Stimulated activated CD4-positive, alpha-beta T cell treated with anti-CD3 and anti-CD28 coated beads, Interleukin-12 subunit alpha, Interleukin-12 subunit beta, amount 100 ng/mL, for 4 hours (primary cell): Measurements from ENCODE around the gene SERPINI2.

Experiments
- DNase-seq: peaks from one replicate; pipeline ENCODE4 v3.0.0-alpha.2; 2020

SERPINI2 gene, protein sequence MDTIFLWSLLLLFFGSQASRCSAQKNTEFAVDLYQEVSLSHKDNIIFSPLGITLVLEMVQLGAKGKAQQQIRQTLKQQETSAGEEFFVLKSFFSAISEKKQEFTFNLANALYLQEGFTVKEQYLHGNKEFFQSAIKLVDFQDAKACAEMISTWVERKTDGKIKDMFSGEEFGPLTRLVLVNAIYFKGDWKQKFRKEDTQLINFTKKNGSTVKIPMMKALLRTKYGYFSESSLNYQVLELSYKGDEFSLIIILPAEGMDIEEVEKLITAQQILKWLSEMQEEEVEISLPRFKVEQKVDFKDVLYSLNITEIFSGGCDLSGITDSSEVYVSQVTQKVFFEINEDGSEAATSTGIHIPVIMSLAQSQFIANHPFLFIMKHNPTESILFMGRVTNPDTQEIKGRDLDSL

DNA sequence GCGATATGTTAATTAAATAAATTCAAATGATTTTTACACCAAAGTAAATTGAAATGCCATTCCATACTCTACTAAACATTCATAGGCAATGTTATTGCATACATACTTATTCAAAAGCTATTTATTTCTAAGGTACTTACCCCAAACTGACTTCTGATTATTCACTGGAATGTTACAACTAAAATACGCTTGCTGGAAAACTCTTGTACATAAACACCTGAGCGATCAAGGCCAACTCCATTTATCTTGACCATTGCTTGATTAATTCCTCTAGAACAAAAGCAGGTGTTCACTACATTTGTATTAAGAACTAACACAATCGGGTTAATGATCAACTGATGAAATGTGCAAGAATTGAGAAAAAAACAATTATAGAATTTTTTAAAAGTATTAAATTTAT, at the start of gene SERPINI2:
Gene SERPINI2, minus strand, starts transcription at position 180 of the 400 bp plus-strand sequence. CDS start 2,208 bp downstream, outside the sequence.
- no peak for DNase-seq

DNA sequence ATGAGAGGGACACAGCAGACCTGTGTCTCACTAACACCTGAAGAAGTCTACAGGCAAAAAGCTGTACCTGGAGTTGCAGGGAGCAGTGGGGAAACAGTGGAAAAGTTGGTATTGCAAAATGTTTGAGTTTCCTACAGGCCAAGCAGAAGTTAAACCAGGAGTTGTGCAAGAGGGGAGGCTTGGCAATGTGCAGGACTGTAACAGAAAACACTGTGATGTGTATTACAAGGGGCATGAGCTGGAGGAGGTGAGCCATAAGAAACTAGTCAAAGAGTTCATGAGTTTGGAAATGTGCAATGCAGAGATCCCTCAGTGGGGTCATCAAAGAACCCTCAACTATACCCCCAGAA, 47.1 kb upstream of the SERPINI2 start:
- no peak for DNase-seq

DNA sequence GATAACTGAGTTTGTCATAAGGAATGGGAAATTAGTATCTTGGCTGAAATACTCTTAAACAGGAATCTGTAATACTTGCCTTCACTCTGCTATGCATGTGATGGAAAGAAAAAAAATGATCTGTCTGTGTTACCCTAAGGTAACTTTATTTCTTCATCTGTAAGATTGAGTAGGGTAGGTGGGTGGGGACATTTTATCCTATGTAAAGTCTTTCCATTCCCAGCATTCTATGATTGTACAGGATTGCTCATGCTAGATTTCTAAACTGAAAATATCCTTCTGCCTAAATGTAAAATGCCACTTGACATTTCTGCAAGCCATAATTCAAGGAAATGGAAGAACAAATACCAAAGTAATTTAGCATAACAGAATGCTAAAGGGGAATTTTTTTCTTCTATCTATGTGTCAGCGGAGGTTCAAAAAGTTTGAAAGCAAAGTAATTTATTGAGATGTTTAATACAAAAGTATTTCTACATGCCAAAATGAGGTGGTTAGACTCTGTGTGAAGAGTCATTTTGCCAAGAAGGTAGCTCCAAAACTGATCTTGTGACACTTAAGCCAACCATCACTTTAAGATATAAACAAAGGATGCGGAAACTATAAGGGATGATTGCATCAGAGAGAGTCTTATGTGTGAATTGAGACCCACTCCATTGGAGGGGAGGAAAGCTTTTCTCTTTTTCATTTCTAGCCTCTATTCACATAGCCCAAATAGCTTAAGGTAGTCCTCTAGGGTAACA, 46.6 kb upstream of the SERPINI2 start:
- DNase-seq: no peak

DNA sequence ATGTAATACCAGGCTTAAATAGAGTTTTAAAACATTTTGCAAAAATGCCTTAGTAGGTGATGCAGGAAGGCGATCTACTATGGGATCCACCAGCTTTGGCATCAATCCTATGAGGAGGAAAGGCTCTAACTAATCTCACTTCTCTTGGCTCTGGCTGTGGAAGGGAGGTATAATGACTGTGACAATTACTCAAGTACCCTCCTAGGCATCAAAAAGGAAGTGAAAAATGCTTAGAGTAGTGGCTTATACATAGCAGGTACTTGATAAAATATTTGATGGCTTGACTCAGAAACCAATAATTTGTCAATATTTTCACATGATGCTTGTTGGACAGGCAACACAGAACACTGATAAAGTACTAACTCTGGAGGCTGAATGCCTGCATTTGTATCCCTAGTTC, 34.1 kb upstream of the SERPINI2 start:
- DNase-seq: no peak

DNA sequence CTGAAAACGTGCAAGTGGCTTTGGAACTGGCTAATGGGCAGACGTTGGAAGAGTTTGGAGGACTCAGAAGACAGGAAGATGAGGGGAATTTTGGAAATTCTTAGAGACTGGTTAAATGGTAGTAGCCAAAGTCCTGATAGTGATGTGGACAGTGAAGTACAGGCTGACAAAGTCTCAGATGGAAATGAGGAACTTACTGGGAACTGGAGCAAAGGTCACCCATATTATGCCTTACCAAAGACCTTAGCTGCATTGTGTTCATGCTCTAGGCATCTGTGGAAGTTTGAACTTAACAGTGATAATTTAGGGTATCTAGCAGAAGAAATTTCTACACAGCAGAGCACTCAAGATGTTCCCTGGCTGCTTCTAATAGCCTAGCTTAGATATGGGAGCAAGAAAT, 28.6 kb upstream of the SERPINI2 start:
- DNase-seq: no peak

DNA sequence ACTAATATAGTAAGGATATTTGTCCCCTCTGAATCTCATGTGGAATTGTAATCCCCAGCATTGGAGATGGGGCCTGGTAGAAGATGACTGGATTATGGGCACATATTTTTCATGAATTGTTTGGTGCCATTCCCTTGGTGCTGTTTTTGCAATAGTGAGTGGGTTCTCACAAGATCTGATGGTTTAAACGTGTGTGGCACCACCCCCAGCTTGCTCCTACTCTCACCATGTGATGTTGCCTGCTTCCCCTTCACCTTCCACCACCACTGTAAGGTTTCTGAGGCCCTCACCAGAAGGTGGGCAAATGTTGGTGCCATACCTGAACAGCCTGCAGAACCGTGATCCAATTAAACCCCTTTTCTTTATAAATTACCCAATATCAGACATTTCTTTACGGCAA, 28.1 kb upstream of the SERPINI2 start:
- DNase-seq: no peak

DNA sequence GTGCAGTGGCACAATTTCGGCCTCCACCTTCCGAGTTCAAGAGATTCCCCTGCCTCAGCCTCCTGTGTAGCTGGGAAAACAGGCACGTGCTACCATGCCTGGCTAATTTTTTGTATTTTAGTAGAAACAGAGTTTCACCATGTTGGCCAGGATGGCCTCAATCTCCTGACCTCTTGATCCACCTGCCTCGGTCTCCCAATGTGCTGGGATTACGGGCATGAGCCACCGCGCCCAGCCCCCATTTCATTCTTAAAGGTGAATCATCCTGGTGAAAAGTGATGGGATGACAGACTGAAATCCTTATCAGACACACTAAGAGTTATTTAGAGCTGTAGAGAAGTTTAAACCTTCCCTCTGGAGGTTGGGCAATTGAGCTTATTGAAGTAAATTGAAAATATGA, 24.1 kb upstream of the SERPINI2 start:
- no peak for DNase-seq

DNA sequence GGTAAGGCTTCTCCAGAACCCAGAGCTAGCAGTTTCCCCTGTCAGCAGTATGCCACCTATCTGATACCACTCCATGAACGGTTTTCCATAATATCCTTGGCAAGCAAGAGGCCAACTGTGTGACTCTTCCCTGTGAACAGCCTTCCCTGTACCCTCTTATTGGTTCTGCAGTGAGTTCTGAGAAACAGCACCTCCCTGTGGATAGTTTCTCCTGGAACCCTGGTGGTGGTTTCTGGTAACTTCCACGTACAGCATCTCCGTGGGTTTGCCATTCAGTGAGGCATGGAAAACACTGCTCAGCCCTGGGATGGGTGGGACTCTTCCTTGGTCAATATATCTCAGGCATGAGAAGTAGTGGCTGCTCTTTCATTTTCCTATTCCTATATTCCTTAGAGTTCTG, 19.4 kb upstream of the SERPINI2 start:
- DNase-seq: no peak

DNA sequence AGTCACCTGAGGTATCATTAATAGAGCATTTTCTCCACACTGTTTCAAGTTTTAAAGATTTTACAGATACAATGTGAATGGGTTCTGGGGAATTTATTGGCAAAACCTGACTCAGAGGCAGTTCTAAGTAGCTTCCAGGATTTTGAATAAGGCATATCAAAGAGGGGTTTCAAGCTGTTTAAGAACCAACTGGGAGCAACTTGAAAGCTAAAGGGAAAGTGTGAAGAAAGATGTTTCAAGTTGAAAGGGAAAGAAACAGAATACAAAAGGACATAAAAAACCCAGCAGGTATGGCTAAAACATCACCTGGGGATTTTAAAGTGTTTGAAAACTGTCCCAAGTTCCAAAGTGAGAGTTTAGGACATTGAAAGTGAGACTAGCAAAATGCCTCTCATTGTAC, 17.8 kb upstream of the SERPINI2 start:
- DNase-seq: no peak

DNA sequence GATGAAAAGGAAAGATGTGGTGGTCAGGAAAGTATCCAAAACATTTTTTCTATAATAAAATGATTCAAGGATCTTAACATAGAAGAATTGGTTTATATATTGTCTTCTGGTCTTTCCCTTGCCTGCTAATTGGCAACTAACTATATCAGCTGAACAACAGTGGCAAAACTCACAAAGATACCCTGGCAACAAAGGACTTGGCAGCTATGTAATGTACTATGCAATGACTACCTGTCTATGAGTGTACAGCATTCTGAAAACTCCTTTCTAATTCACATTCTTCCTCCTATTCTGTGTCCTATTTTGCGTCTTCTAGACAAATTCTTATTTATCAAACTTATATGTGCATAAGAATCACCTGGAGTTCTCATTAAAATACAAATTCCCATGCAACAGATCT, 15.7 kb upstream of the SERPINI2 start:
- no peak for DNase-seq

DNA sequence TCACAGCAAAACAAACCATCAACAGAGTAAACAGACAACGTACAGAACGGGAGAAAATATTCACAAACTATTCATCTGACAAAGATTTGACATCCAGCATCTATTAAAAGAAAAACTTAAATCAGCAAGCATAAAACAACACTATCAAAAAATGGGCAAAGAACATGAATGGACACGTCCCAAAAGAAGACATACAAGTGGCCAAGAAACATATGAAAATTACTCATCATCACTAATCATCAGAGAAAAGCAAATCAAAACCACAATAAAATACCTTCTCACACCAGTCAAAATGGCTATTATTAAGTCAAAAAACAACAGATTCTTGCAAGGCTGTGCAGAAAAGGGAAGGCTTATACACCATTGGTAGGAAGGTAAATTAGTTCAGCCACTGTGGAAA, 13.7 kb upstream of the SERPINI2 start:
- DNase-seq: no peak

DNA sequence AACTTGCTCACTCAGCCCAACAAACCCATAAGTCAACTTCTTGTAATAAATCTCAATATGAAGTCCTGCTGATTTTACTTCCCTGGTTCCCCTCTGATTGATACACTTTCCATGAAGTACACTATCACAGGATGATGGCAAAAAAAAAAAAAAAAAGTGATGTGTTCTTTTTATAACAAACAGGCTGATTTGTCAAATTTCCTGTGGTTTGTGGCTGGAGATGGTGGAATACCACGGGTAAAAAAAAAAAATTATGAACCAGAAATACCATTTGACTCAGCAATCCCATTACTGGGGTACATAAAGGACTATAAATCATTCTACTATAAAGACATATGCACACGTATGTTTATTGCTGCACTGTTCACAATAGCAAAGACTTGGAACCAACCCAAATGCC, 10.7 kb upstream of the SERPINI2 start:
- DNase-seq: no peak

DNA sequence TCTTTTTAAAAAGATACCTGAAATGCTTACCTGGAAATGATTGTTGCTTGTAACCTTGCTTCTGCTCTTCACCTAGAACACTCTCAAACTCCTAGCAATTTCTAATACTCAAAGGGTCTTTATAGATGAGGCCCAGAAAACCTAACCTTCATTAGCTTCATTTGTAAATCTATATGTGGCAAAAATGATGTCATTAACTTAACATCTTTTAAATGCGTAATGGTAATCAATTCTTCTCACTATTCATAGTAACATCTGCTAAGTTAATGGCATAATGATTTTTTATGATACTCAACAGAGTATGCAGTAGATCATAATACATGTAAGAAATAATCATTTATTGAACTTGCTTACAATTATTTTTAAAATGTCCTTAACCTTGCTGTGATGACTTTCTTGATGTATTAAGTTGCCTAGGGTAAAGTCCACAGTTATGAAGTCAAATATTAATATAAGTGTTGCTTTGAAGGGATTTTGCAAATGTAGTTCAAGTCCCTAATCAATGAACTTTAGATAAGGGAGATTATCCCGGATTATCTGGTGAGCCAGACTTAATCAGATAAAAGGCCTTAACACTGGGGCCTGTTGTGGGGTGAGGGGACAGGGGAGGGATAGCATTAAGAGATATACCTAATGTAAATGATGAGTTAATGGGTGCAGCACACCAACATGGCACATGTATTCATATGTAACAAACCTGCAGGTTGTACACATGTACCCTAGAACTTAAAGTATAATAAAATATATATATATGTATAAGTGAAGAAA, 10.1 kb upstream of the SERPINI2 start:
- no peak for DNase-seq

DNA sequence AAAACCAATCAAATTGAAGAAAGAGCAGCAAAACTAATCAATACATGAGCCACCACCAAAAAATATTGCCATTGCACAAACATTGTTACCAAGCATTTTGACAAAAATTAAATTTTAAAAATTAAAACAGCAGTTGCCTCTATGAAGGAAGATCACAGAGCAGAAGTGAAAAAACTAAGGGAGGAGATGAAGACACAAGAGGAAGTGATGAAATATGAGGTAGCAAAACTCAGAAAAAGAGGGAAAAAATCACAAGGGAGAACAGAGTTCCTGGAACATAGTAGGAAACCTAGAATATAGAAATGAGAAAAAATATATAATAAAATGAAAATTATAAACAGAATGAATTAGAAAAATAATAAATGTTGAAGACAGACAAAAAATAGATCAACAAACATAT, 7.3 kb upstream of the SERPINI2 start:
- DNase-seq: no peak

DNA sequence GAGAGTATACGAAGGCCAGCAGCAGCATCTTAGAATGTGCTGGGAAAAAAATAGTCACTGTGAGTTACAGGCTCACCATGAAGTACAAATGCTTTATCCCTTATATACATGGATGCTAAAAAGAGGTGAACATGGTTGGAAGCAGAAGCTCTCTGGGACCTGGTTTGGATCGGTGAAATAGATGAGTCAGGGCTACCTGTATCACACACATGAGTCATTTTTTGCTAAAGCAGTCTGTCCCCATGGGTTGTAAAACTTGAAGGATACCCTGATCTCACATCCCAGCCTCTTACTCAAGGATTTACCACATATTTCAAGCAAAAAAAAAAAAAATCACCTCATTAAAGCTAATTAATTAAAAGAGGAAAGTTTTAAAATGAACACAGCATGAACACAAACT, 6.9 kb upstream of the SERPINI2 start:
- DNase-seq: no peak

DNA sequence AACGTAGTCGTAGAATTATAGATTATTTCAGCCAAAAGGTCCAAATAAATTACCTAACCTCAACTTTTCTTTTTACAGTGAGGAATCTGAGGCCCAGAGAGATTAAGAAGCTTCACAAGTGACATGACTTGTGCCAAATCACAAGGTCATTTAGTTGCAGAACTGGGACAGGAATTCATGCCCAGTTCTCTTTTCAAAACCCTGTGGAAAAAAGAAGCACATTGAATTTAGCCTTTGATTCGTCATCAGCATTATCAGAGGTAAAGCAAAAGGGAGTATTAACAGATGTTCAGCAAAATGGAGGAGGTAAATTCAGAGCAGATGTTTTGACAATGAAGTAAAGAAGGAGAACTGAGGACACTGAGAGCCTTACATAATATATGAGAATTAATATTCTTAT, 4.5 kb downstream of the SERPINI2 start:
- DNase-seq: no peak

DNA sequence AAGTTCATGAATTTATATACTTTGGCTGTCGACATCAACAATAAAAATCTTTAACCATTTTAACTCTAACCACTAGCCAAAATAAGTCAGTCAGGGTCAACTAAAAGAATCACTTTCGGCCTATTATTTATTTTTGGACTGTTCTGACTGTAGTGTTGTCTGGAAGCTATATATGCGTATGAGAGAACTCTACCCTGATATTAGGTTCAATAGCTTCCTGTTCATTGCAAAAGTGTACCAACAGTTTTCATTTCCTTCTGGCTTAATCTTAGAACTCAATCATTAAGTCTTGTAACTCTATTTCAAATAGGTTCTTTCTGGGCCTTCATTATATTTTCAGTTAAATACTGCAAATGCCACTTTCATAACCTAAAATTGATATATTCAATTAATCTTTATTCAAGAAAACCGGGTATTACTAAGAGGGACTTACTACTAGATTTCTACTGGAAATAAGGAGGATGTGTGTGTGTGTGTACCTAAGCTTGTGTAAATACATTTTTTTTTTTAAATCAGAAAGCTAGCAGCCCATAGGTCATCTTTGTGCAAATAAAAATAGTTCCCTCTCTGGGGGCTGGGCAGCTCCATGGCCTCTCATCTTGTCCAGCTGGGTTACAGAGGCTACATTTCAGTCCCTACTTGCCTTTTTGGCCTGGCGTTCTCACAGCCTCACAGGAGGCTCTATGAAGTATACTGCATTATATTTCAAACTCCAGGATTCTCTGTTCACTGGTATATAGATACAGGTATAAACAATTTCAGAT, 5.8 kb downstream of the SERPINI2 start:
- no peak for DNase-seq

DNA sequence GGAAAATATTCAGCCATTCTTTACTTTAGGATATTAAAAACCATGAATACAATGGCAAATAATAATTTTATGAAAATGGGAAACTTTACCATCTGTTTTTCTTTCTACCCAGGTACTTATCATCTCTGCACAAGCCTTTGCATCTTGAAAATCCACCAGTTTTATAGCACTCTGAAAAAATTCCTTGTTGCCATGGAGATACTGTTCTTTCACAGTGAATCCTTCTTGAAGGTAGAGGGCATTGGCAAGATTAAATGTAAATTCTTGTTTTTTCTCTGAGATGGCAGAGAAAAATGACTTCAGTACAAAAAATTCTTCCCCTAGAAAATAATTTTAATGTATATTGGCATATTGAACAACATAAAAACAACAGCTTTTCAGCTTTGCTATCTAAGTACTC, 6.9 kb downstream of the SERPINI2 start:
- DNase-seq: no peak

DNA sequence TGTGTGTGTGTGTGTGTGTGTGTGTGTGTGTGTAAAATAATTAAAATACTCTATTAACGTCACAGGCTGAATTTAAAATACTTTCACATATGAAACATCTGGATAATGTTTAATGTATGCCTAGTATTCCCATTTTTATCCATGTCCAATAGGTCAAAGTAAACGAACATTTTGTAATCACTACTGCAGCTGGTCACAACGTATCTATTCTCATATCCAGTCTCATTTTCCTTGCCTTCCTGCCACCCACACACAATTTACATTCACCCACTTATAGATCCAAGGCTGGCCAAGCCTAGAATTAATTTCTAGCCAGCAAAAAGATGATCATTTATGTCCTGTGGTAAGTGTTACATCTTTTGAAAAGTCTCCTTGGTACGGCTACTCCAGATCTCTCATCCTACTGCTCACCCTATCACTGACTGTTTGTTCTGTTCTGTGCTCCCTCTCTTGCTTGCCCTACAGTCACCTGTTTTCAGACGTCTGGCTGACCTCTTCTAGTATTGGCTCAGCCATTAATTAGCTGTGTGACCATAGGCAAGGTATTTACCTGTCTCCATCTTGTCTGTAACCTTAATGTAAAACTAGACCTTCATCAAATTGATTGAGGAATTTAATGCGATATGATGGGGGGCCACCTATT, 17.6 kb downstream of the SERPINI2 start:
- DNase-seq: no peak

DNA sequence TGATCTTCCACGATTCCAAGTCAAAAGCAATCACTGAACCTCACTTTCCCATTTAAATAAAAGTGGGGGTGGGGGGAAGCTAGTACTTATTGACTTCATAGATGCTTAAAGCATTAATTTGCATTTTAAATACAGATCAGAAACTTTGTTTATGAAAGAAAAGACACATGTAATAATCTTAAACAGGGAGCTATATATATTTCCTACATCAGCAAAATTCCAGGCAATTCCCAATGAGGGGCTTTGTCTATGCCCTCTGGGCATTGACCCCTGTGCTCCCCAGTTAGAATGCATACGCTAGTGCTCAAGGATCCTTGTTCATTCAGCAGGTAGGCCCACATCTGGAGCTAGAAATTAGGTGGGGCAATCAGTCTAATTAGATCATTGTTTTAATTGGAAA, 20.0 kb downstream of the SERPINI2 start:
- DNase-seq: no peak

DNA sequence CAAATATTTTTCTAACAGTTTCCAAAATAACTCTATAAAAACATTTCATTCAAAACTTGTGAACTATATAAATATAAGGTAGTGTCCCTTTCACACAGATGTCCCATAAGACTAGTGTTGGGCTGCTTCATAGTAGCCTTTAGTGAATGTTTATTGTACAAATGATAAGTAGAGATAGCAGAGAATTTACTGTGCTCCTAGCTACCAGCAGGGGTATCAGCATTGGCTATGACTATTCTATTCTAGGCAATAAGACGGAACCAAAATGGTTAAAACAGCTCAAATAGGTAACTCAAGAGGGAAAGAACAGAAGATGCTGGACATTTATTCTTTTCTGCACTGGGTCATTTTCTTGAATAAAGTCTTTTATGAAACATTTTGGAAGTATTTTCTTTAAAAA, 22.6 kb downstream of the SERPINI2 start:
- DNase-seq: no peak

DNA sequence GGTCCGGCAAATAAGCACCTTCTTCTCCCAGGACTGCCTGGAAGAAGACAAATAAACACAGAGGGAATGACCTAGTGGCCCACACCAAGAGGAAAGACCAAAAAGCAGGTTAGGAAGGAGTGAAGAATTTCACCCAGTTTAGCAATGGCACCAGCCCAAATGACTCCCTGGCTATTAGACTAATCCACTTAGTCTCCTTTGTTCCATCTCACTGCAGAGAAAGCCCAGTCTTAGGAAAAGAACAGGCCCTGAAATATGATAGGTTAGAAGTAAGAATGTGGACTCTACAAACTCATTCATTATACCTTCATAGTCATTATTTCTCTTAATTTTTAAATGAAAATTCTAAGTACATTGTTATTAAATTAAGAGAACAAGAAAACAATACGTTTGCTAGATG, 23.2 kb downstream of the SERPINI2 start:
- no peak for DNase-seq

DNA sequence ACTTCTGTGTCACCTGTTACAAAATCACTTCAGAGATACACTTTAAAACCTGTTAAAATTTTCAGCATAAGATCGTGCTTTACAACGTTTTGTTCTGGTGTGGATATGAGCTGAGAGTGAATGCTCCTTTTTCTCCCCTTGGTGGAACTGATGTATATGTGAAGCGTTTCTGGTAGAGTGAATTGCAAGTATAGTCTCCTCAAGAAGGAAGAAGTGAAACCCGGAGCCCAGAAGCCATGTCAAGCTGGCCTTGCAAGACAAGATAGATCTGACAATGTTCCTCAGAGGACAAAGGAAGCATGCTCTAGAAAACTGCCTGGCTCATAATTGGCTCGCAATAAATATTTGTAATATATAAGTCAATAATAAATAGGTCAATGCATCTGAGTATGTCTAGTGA, 23.6 kb downstream of the SERPINI2 start:
- no peak for DNase-seq
